Tibial artery (tissue), 4 donors: Measurements from ENCODE around the gene MMP21.

Experiments used
- DNase-seq, 2 donors: peaks; one replicate each; pipeline ENCODE4 v3.0.0-alpha.2; 2019
- H3K27ac ChIP-seq, 2 donors: fragments of 200-600 bp; sonication (generic) in 1 of 2; 1 replicate in 1 of 2; 2 replicates in 1 of 2; pipeline ENCODE4 v1.5.1; 2018 to 2019; ENCODE audit warnings: mild to moderate bottlenecking in 1 of 2
- H3K27me3 ChIP-seq, 2 donors: fragments of 200-600 bp; sonication (generic) in 1 of 2; one replicate each; pipeline versions ENCODE4 v1.5.1 to v1.6.0; 2016 to 2019
- H3K36me3 ChIP-seq, 3 donors: fragments of 200-600 bp; sonication (generic) in 2 of 3; one replicate each; pipeline ENCODE4 v1.5.1; 2016 to 2019; ENCODE audit warnings: mild to moderate bottlenecking in 2 of 3
- H3K4me1 ChIP-seq, 4 donors: fragments of 200-600 bp; sonication (generic) in 2 of 4; 1 replicate in 3 of 4; 2 replicates in 1 of 4; pipeline ENCODE4 v1.5.1; 2016 to 2019
- H3K4me3 ChIP-seq, 2 donors: fragments of 200-600 bp; sonication (generic) in 1 of 2; 1 replicate in 1 of 2; 2 replicates in 1 of 2; pipeline ENCODE4 v1.5.1; 2018 to 2019; ENCODE audit warnings: mild to moderate bottlenecking in 2 of 2
- H3K9me3 ChIP-seq, 3 donors: fragments of 200-600 bp; sonication (generic) in 1 of 3; one replicate each; pipeline ENCODE4 v1.5.1; 2016 to 2019
- CTCF ChIP-seq, 2 experiments: fragments of 200-600 bp in 1 of 2; fragments of 450-650 bp in 1 of 2; IDR thresholded peaks; one replicate each; pipeline ENCODE4 v1.5.1; 2017 to 2019; ENCODE audit warnings: antibody characterized with exemption in 2 of 2, mild to moderate bottlenecking in 1 of 2, moderate library complexity in 1 of 2
- intact Hi-C: fragments of 100-400 bp; cut with DNase I; formaldehyde crosslinking; loops from one replicate; pipeline ENCODE4 v1.15.0; 2023; ENCODE audit warnings: low total_unique reads

MMP21 gene

GRCh38 chr10:125792342-125793300 lies 17.0 kb upstream of the MMP21 start:
- H3K9me3 ChIP-seq: no peaks in the 10 kb centered on the region
- no peak overlapping the region for H3K27ac ChIP-seq
- H3K27me3 ChIP-seq: no peaks in the 10 kb centered on the region
- H3K4me3 ChIP-seq: no peak overlapping the region
- peaks cover 34 to 87% (median 60%) of the 10 kb centered on the region in 3 donors for H3K36me3 ChIP-seq
- H3K4me1 ChIP-seq: no peaks in the 10 kb centered on the region
- no peak for TF ChIP-seq CTCF (IDR thresholded peaks at IDR 0.05)
- no peak for DNase-seq
- intact Hi-C loops: no loop called here

- intact Hi-C loops: no loop called here
- TF ChIP-seq CTCF (IDR thresholded peaks at IDR 0.05): no peak
- H3K36me3 ChIP-seq: peaks cover 19 to 49% (median 34%) of the 10 kb centered on the region in 3 donors
- no peak overlapping the region for H3K4me3 ChIP-seq
- DNase-seq: no peak
- H3K4me1 ChIP-seq: no peaks in the 10 kb centered on the region
- H3K9me3 ChIP-seq: no peaks in the 10 kb centered on the region
- no peak overlapping the region for H3K27ac ChIP-seq
- H3K27me3 ChIP-seq: no peaks in the 10 kb centered on the region
Measured at GRCh38 chr10:125788156-125789034, 12.8 kb upstream of the MMP21 start.

GRCh38 chr10:125785791-125786190 lies 10.2 kb upstream of the MMP21 start:
- no peak for DNase-seq
- no peak for TF ChIP-seq CTCF (IDR thresholded peaks at IDR 0.05)
- intact Hi-C loops: no loop called here
- Histone ChIP-seq H3K4me3 (no peak overlapping the region), H3K36me3 (peaks cover 14 to 37% (median 14%) of the 10 kb centered on the region in 3 donors), H3K4me1 (no peaks in the 10 kb centered on the region), H3K27me3 (no peaks in the 10 kb centered on the region), H3K27ac (no peak overlapping the region), H3K9me3 (no peaks in the 10 kb centered on the region)

GRCh38 chr10:125783957-125784356 lies 8.3 kb upstream of the MMP21 start:
- TF ChIP-seq CTCF (IDR thresholded peaks at IDR 0.05): no peak
- Histone ChIP-seq H3K27ac (no peak overlapping the region), H3K36me3 (peaks cover 9 to 26% (median 10%) of the 10 kb centered on the region in 3 donors), H3K9me3 (no peaks in the 10 kb centered on the region), H3K27me3 (no peaks in the 10 kb centered on the region), H3K4me3 (no peak overlapping the region), H3K4me1 (no peaks in the 10 kb centered on the region)
- DNase-seq: no peak
- intact Hi-C loops: no loop called here

- no peaks in the 10 kb centered on the region for H3K27me3 ChIP-seq
- no peaks in the 10 kb centered on the region for H3K9me3 ChIP-seq
- no peak overlapping the region for H3K27ac ChIP-seq
- H3K4me1 ChIP-seq: no peaks in the 10 kb centered on the region
- H3K4me3 ChIP-seq: no peak overlapping the region
- TF ChIP-seq CTCF (IDR thresholded peaks at IDR 0.05): no peak
- H3K36me3 ChIP-seq: peaks cover 4 to 20% (median 5%) of the 10 kb centered on the region in 3 donors
- intact Hi-C loops: no loop called here
- no peak for DNase-seq
Measured at GRCh38 chr10:125783408-125783807, 7.8 kb upstream of the MMP21 start.
